K562 (cell line): ENCODE results near the gene REEP6. TPM values are rescaled to one million over a fixed set of nuclear protein-coding genes. Genes with fewer than 3 reads are reported as not detected.

Source experiments
- ATAC-seq: fragments of 200-7000 bp; cut with Tn5 transposase; 3 replicates; pipeline ENCODE4 v1.9.1; 2020; ENCODE audit warnings: moderate library complexity
- BruUV-seq: library from RNA; stranded (reverse); fragments of 400-500 nt; replicated peaks from 2 replicates; lab custom pipeline; 2021; lab: Mats Ljungman, UMichigan
- CTCF ChIA-PET: fragments of 300-600 bp; formaldehyde crosslinking; extraction: SDS; loops from one replicate; lab custom pipeline; 2021; ENCODE audit warnings: low intra/inter-chr PET ratio; lab: Yijun Ruan, JAX
- POLR2A ChIA-PET: fragments of 300-600, 350-650 bp; sonication (Branson Sonifier 250); formaldehyde crosslinking; extraction: SDS; loops from one replicate; lab custom pipeline; 2021; ENCODE audit warnings: antibody characterized with exemption, inconsistent platforms; lab: Yijun Ruan, JAX
- DNase-seq, 4 experiments: peaks; one replicate each; pipeline versions ENCODE4 v3.0.0 to v3.0.0-alpha.2; 2011 to 2018; ENCODE audit warnings: low spot score in 3 of 4, mixed read lengths in 3 of 4; ENCODE audit errors: extremely low read depth in 1 of 4
- FAIRE-seq: peaks from 2 replicates; lab custom pipeline; 2011; peaks lifted over from hg19 to GRCh38; lab: Jason Lieb, UNC
- H2AFZ ChIP-seq: 2 replicates; pipeline ENCODE4 v1.6.0; 2011; ENCODE audit warnings: low read depth, low read length, control low read depth, inconsistent platforms
- H3K27ac ChIP-seq: fragments of 200-600 bp; 3 replicates; pipeline ENCODE4 v1.8.0; 2011; ENCODE audit warnings: low read depth, mild to moderate bottlenecking, control low read depth, inconsistent platforms, low read length, moderate library complexity, mixed read lengths; ENCODE audit errors: extremely low read depth
- H3K27me3 ChIP-seq, 2 experiments: fragments of 300-600 bp in 1 of 2; 2 replicates in 1 of 2; 3 replicates in 1 of 2; pipeline versions ENCODE4 v1.6.0 to v1.8.0; 2011; ENCODE audit warnings: inconsistent platforms in 2 of 2, low read length in 2 of 2, mild to moderate bottlenecking in 1 of 2, mixed read lengths in 1 of 2, moderate library complexity in 1 of 2; ENCODE audit not compliant: control insufficient read depth in 2 of 2, insufficient read depth in 2 of 2
- H3K36me3 ChIP-seq: fragments of 300-600 bp; 3 replicates; pipeline ENCODE4 v1.8.0; 2011; ENCODE audit warnings: mild to moderate bottlenecking, low read length, inconsistent platforms; ENCODE audit not compliant: control insufficient read depth, insufficient read depth
- H3K4me1 ChIP-seq, 2 experiments: fragments of 200-600 bp in 1 of 2; replicated peaks in 1 of 2; 2 replicates in 1 of 2; 3 replicates in 1 of 2; pipeline versions ENCODE4 v1.5.1 to v1.8.0; 2011; ENCODE audit warnings: inconsistent platforms in 2 of 2, low read length in 2 of 2, mild to moderate bottlenecking in 1 of 2, mixed read lengths in 1 of 2, moderate library complexity in 1 of 2; ENCODE audit not compliant: control insufficient read depth in 2 of 2, insufficient read depth in 2 of 2
- H3K4me2 ChIP-seq: 2 replicates; pipeline ENCODE4 v1.6.1; 2011; ENCODE audit warnings: low read length, control low read depth, inconsistent platforms, mixed read lengths; ENCODE audit not compliant: insufficient read depth
- H3K4me3 ChIP-seq: fragments of 200-600 bp; sonication (generic), shearing (Covaris generic); 2 replicates; pipeline ENCODE4 v1.5.1; 2016; ENCODE audit warnings: control low read depth, inconsistent platforms
- H3K79me2 ChIP-seq: fragments of 200-600 bp; 3 replicates; pipeline ENCODE4 v1.8.0; 2011; ENCODE audit warnings: low read length, inconsistent platforms; ENCODE audit not compliant: control insufficient read depth, insufficient read depth
- H3K9ac ChIP-seq, 2 experiments: 2 replicates each; pipeline versions ENCODE4 v1.6.0 to v1.6.1; 2011; ENCODE audit warnings: low read depth in 2 of 2, low read length in 2 of 2, control low read depth in 1 of 2, inconsistent platforms in 1 of 2, mild to moderate bottlenecking in 1 of 2, mixed read lengths in 1 of 2; ENCODE audit not compliant: insufficient read depth in 1 of 2
- H3K9me1 ChIP-seq: one replicate; pipeline ENCODE4 v1.6.0; 2011; ENCODE audit warnings: inconsistent platforms, mild to moderate bottlenecking, low read length, moderate library complexity; ENCODE audit not compliant: control insufficient read depth, insufficient read depth
- H3K9me3 ChIP-seq: replicated peaks from 2 replicates; pipeline ENCODE4 v1.5.1; 2011; ENCODE audit warnings: low read depth, low read length, inconsistent platforms; ENCODE audit not compliant: control insufficient read depth, insufficient read depth
- H4K20me1 ChIP-seq: replicated peaks from 2 replicates; pipeline ENCODE4 v1.6.1; 2011; ENCODE audit warnings: low read length, inconsistent platforms, mixed read lengths; ENCODE audit not compliant: control insufficient read depth, insufficient read depth
- CC2D1A ChIP-seq: fragments of 450-650 bp; IDR thresholded peaks from 2 replicates; pipeline ENCODE4 v1.6.1; 2017; ENCODE audit warnings: mild to moderate bottlenecking
- HNRNPL ChIP-seq: fragments of 200-400 bp; formaldehyde crosslinking; IDR thresholded peaks from 2 replicates; pipeline ENCODE4 v1.6.1; 2017; ENCODE audit warnings: low read depth, mild to moderate bottlenecking, low read length
- LARP7 ChIP-seq: fragments of 450-650 bp; IDR thresholded peaks from 2 replicates; pipeline ENCODE4 v1.6.1; 2016
- NFRKB ChIP-seq: fragments of 450-650 bp; IDR thresholded peaks from 2 replicates; pipeline ENCODE4 v1.6.1; 2016; ENCODE audit warnings: low read depth
- PCBP1 ChIP-seq: fragments of 200-400 bp; formaldehyde crosslinking; IDR thresholded peaks from 2 replicates; pipeline ENCODE4 v1.6.1; 2018; ENCODE audit warnings: mild to moderate bottlenecking, low read depth, low read length; ENCODE audit not compliant: poor library complexity, severe bottlenecking
- POLR2B ChIP-seq: fragments of 450-650 bp; IDR thresholded peaks from 2 replicates; pipeline ENCODE4 v1.6.1; 2018; ENCODE audit warnings: low read depth; ENCODE audit not compliant: partially characterized antibody
- RBM22 ChIP-seq: fragments of 200-400 bp; formaldehyde crosslinking; IDR thresholded peaks from 2 replicates; pipeline ENCODE4 v1.6.1; 2018; ENCODE audit warnings: low read length, low read depth; ENCODE audit not compliant: poor library complexity, severe bottlenecking
- SMARCA5 ChIP-seq: fragments of 450-650 bp; IDR thresholded peaks from 2 replicates; pipeline ENCODE4 v1.6.1; 2016
- ZNF121 ChIP-seq: sonication (generic); formaldehyde crosslinking; conservative IDR thresholded peaks from 2 replicates; pipeline ENCODE4 v1.8.0; 2022; ENCODE audit warnings: missing genetic modification reagents
- WGBS: fragments of 100-300 bp; shearing (Covaris generic); methylation state at CpG from one replicate; pipeline ENCODE4 v1.1.6; 2016; ENCODE audit warnings: low coverage, mixed read lengths; ENCODE audit not compliant: insufficient coverage; ENCODE audit errors: missing lambda C conversion rate; 5-methylcytosine and 5-hydroxymethylcytosine counted together
- in situ Hi-C: fragments of 300-500 bp; cut with MboI; formaldehyde crosslinking; loops from 4 replicates; pipeline ENCODE4 v1.15.0; 2018; ENCODE audit warnings: inconsistent platforms, mixed read lengths
- intact Hi-C: fragments of 100-400 bp; cut with micrococcal nuclease; formaldehyde crosslinking; loops from 2 replicates; pipeline ENCODE4 v1.14.2; 2022
- polyA plus RNA-seq, 8 experiments: library from polyadenylated mRNA; depleted of rRNA in 4 of 8; stranded (reverse) in 5 of 8; unstranded in 3 of 8; fragments of >200 nt; fragmentation: Nextera tagmentation in 2 of 8; fragmentation: Illumina TruSeq in 1 of 8; extraction: Ambion mirVana in 2 of 8; extraction: Trizol in 1 of 8; gene quantifications; 2 replicates each; pipeline versions ENCODE4 v1.2.1 to v1.2.3, GENCODE V29; 2011 to 2014; ENCODE audit warnings: inconsistent platforms in 1 of 8, missing spikeins in 1 of 8
- total RNA-seq, 7 experiments: library from RNA; depleted of rRNA in 6 of 7; stranded (reverse); fragments of >200 nt in 6 of 7; fragmentation: Illumina TruSeq in 2 of 7; extraction: Trizol in 2 of 7; gene quantifications; 2 replicates each; pipeline versions ENCODE4 v1.2.1 to v1.2.3, GENCODE V29; 2011 to 2021; ENCODE audit warnings: low replicate concordance in 1 of 7

REEP6 gene
- total and polyA plus RNA-seq, 9 of the 15 experiments (the other 6 are each of a cell fraction or from before 2014, with no cell fraction given), result 1.2 to 64.2 (median 12.7) TPM

DNA sequence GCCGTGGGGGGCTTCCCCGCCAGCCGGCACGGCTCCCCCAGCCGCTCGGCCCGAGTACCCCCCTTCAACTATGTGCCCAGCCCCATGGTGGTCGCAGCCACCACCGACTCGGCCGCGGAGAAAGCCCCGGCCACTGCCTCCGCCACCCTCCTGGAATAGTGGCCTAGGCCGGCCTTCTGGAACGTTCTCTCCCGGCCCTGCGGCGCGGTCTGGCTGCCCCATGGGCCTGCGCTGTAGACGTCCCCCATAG, 21.0 kb upstream of the REEP6 start:
- ATAC-seq (no peak), DNase-seq (no peak), FAIRE-seq (no peak)
- no peak overlapping the region for H3K4me3 ChIP-seq
- no peak overlapping the region for H2AFZ ChIP-seq
- TF ChIP-seq POLR2B, result no peak
- TF ChIP-seq PCBP1, result peak; percentile 30
- 0 out of 2 replicates have a peak, but pooled peaks have one; percentile 26 for TF ChIP-seq HNRNPL
- no peak for TF ChIP-seq NFRKB
- TF ChIP-seq SMARCA5, result no peak
- TF ChIP-seq RBM22, result peak; percentile 82
- TF ChIP-seq ZNF121 (CRISPR knock-in tag), result no peak
- TF ChIP-seq LARP7, result no peak
- no peak for TF ChIP-seq CC2D1A
- H3K27ac ChIP-seq, result no peak overlapping the region
- in situ Hi-C loops (no loop called here), intact Hi-C loops (no loop called here)
- H3K9me3 ChIP-seq, result no peaks in the 10 kb centered on the region
- BruUV-seq, result no TSS peak
- CTCF ChIA-PET, result no interaction called here
- peaks cover 6 to 85% of the 10 kb centered on the region in 2 experiments; a peak in 4 of 5 replicates for H3K4me1 ChIP-seq
- POLR2A ChIA-PET, result interaction anchor here (0.6 kb wide), 1 partner anchor 50 kb away, joined by 3 read pairs; no protein-coding TSS in a partner anchor
- WGBS, result 70% methylated on average over 9 of the region's 22 CpGs
- no peaks in the 10 kb centered on the region for H3K9me1 ChIP-seq
- peaks cover 8% of the 10 kb centered on the region; the same call in 1 of the 3 replicates for H3K36me3 ChIP-seq
- H4K20me1 ChIP-seq, result peaks cover 14% of the 10 kb centered on the region
- no peaks in the 10 kb centered on the region for H3K27me3 ChIP-seq
- H3K9ac ChIP-seq, result no peak overlapping the region; a peak in 1 of 4 replicates
- peaks cover 26% of the 10 kb centered on the region for H3K79me2 ChIP-seq
- H3K4me2 ChIP-seq, result no peak overlapping the region
